Measurements from ENCODE around the gene WDPCP.

DNA sequence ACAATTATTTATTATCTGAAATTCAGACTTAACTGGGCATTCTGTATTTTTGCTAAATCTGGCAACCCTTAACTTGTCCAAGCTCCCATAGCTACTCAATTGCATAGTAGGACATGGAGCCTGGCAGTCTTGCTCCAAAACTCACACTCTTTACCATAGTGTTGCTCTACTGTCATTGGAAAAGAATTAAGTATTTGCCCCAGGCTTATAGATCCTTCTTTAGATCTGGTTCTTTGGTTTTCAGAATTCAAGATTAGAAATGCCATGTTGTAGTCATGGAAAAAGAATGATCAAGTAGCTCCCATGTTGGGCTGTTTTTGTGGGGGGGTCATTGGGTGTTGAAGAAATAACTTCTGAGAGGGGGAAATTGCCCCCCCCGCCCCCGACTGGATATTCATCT is 240.9 kb downstream of the WDPCP start:
- TF ChIP-seq POLR2A (IDR thresholded peaks at IDR 0.05; ENCODE audit: low read depth, low read length) = no peak
- TF ChIP-seq, protein P1, sequence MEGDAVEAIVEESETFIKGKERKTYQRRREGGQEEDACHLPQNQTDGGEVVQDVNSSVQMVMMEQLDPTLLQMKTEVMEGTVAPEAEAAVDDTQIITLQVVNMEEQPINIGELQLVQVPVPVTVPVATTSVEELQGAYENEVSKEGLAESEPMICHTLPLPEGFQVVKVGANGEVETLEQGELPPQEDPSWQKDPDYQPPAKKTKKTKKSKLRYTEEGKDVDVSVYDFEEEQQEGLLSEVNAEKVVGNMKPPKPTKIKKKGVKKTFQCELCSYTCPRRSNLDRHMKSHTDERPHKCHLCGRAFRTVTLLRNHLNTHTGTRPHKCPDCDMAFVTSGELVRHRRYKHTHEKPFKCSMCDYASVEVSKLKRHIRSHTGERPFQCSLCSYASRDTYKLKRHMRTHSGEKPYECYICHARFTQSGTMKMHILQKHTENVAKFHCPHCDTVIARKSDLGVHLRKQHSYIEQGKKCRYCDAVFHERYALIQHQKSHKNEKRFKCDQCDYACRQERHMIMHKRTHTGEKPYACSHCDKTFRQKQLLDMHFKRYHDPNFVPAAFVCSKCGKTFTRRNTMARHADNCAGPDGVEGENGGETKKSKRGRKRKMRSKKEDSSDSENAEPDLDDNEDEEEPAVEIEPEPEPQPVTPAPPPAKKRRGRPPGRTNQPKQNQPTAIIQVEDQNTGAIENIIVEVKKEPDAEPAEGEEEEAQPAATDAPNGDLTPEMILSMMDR (conservative IDR thresholded peaks at IDR 0.05; ENCODE audit: low read depth, low read length) = no peak
- TF ChIP-seq RAD21 (IDR thresholded peaks at IDR 0.05; ENCODE audit: low read length) = no peak
- TF ChIP-seq RFX5 (IDR thresholded peaks at IDR 0.05; ENCODE audit: low read depth, low read length) = no peak
- TF ChIP-seq BHLHE40 (IDR thresholded peaks at IDR 0.05; ENCODE audit: low read depth, low read length) = no peak
- TF ChIP-seq RCOR1 (IDR thresholded peaks at IDR 0.05; ENCODE audit: insufficient replicate concordance, low read length) = no peak
- TF ChIP-seq MAFK (IDR thresholded peaks at IDR 0.05; ENCODE audit: low read depth, low read length) = no peak
- TF ChIP-seq SMC3 (IDR thresholded peaks at IDR 0.05; ENCODE audit: low read depth, low read length) = no peak
- TF ChIP-seq MAZ (IDR thresholded peaks at IDR 0.05; ENCODE audit: borderline replicate concordance, low read depth, low read length) = no peak
- no peak for TF ChIP-seq CHD1 (IDR thresholded peaks at IDR 0.05; ENCODE audit: low read depth, low read length)
- no peak for TF ChIP-seq FOS (IDR thresholded peaks at IDR 0.05; ENCODE audit: low read depth, low read length)
- TF ChIP-seq MXI1 (IDR thresholded peaks at IDR 0.05; ENCODE audit: borderline replicate concordance, low read depth, low read length) = no peak
- TF ChIP-seq, protein P2, sequence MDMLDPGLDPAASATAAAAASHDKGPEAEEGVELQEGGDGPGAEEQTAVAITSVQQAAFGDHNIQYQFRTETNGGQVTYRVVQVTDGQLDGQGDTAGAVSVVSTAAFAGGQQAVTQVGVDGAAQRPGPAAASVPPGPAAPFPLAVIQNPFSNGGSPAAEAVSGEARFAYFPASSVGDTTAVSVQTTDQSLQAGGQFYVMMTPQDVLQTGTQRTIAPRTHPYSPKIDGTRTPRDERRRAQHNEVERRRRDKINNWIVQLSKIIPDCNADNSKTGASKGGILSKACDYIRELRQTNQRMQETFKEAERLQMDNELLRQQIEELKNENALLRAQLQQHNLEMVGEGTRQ (IDR thresholded peaks at IDR 0.05; ENCODE audit: low read depth, low read length) = no peak

Data from IMR-90 (cell line).